A549 (cell line): Measurements from ENCODE around the gene ZNF358. TPM values are rescaled to one million over a fixed set of nuclear protein-coding genes. Genes with fewer than 3 reads are reported as not detected.

Experiments
- ATAC-seq, 2 experiments: fragments of 200-7000 bp in 1 of 2; fragments of >200 bp in 1 of 2; cut with Nextera tagmentation in 1 of 2; cut with Tn5 transposase in 1 of 2; 3 replicates each; pipeline versions ENCODE4 v1.8.0 to v1.9.1; 2018 to 2020; ENCODE audit warnings: mild to moderate bottlenecking in 1 of 2, moderate library complexity in 1 of 2
- CTCF ChIA-PET: fragments of 300-600 bp; sonication (Branson Sonifier 250); formaldehyde crosslinking; extraction: SDS; loops from one replicate; lab custom pipeline; 2021; ENCODE audit warnings: antibody characterized with exemption, inconsistent platforms; lab: Yijun Ruan, JAX
- POLR2A ChIA-PET: fragments of 350-600 bp; formaldehyde crosslinking; extraction: SDS; loops from one replicate; lab custom pipeline; 2021; ENCODE audit warnings: antibody characterized with exemption, inconsistent platforms; lab: Yijun Ruan, JAX
- DNase-seq, 2 experiments: peaks; one replicate each; pipeline versions ENCODE4 v3.0.0 to v3.0.0-alpha.2; 2011 to 2016; ENCODE audit warnings: low read depth in 1 of 2, low spot score in 1 of 2
- FAIRE-seq: peaks from 2 replicates; lab custom pipeline; 2011; peaks lifted over from hg19 to GRCh38; lab: Jason Lieb, UNC
- H3K27ac ChIP-seq, 2 experiments: fragments of >200 bp; sonication (Bioruptor Twin); formaldehyde crosslinking; 3 replicates each; pipeline ENCODE4 v1.5.1; 2016 to 2017
- H3K4me1 ChIP-seq: fragments of >200 bp; sonication (Bioruptor Twin); formaldehyde crosslinking; 3 replicates; pipeline ENCODE4 v1.6.1; 2016
- H3K4me2 ChIP-seq: fragments of >200 bp; sonication (Bioruptor Twin); formaldehyde crosslinking; 3 replicates; pipeline ENCODE4 v1.6.1; 2016
- H3K4me3 ChIP-seq: fragments of >200 bp; sonication (Bioruptor Twin); formaldehyde crosslinking; 3 replicates; pipeline ENCODE4 v1.5.1; 2016
- H3K9me3 ChIP-seq: fragments of >200 bp; sonication (Bioruptor Twin); formaldehyde crosslinking; 3 replicates; pipeline ENCODE4 v1.6.1; 2016
- BHLHE40 ChIP-seq: IDR thresholded peaks from 2 replicates; pipeline ENCODE4 v1.6.1; 2012; ENCODE audit warnings: low read depth, low read length, inconsistent platforms
- CBX2 ChIP-seq: fragments of 200-600 bp; sonication (generic); IDR thresholded peaks from 2 replicates; pipeline ENCODE4 v1.6.1; 2016; ENCODE audit warnings: low read depth, mild to moderate bottlenecking, borderline replicate concordance
- CBX8 ChIP-seq: fragments of 200-600 bp; sonication (generic); IDR thresholded peaks from 2 replicates; pipeline ENCODE4 v1.6.1; 2016
- CEBPB ChIP-seq, 2 experiments: fragments of >200 bp in 1 of 2; sonication (Bioruptor Twin) in 1 of 2; formaldehyde crosslinking in 1 of 2; IDR thresholded peaks; 2 replicates each; pipeline ENCODE4 v1.6.1; 2012 to 2016
- CTCF ChIP-seq: fragments of >200 bp; sonication (Bioruptor Twin); formaldehyde crosslinking; IDR thresholded peaks from 3 replicates; pipeline ENCODE4 v1.5.1; 2016
- ESRRA ChIP-seq: fragments of 150-350 bp; IDR thresholded peaks from 2 replicates; pipeline ENCODE4 v1.6.1; 2014; ENCODE audit warnings: mild to moderate bottlenecking, low read length, borderline replicate concordance
- GATA3 ChIP-seq: IDR thresholded peaks from 2 replicates; pipeline ENCODE4 v1.6.1; 2012; ENCODE audit warnings: borderline replicate concordance
- HDAC2 ChIP-seq: fragments of 200-600 bp; sonication (generic); IDR thresholded peaks from 2 replicates; pipeline ENCODE4 v1.6.1; 2016
- HEYL ChIP-seq: fragments of 250-450 bp; sonication (Bioruptor Pico); IDR thresholded peaks from 2 replicates; pipeline ENCODE4 v1.8.0; 2021; ENCODE audit warnings: mild to moderate bottlenecking, moderate library complexity
- HOXA7 ChIP-seq: fragments of 250-450 bp; sonication (Bioruptor Pico); IDR thresholded peaks from 2 replicates; pipeline ENCODE4 v1.5.0; 2020; ENCODE audit warnings: mild to moderate bottlenecking, moderate library complexity
- JUN ChIP-seq, 2 experiments: fragments of >200 bp; sonication (Bioruptor Twin); formaldehyde crosslinking; IDR thresholded peaks; 2 replicates in 1 of 2; 3 replicates in 1 of 2; pipeline ENCODE4 v1.6.1; 2016 to 2017
- MAZ ChIP-seq: fragments of 150-350 bp; IDR thresholded peaks from 2 replicates; pipeline ENCODE4 v1.6.1; 2014; ENCODE audit warnings: antibody characterized with exemption, low read depth, low read length, borderline replicate concordance
- RAD21 ChIP-seq, 2 experiments: fragments of >200 bp in 1 of 2; sonication (Bioruptor Twin) in 1 of 2; formaldehyde crosslinking in 1 of 2; IDR thresholded peaks in 1 of 2; conservative IDR thresholded peaks in 1 of 2; 2 replicates in 1 of 2; 3 replicates in 1 of 2; pipeline ENCODE4 v1.6.1; 2012 to 2018; ENCODE audit warnings: inconsistent platforms in 1 of 2
- RNF2 ChIP-seq: fragments of 200-600 bp; sonication (generic); IDR thresholded peaks from 2 replicates; pipeline ENCODE4 v1.6.1; 2016; ENCODE audit warnings: low read depth, mild to moderate bottlenecking, antibody characterized with exemption, moderate library complexity, borderline replicate concordance
- TP53 ChIP-seq: fragments of 250-450 bp; sonication (Bioruptor Pico); IDR thresholded peaks from 2 replicates; pipeline ENCODE4 v1.5.0; 2021; ENCODE audit warnings: mild to moderate bottlenecking, moderate library complexity
- USF2 ChIP-seq: fragments of 450-650 bp; IDR thresholded peaks from 2 replicates; pipeline ENCODE4 v1.6.1; 2014; ENCODE audit warnings: antibody characterized with exemption
- ZC3H11A ChIP-seq: fragments of 450-650 bp; IDR thresholded peaks from 2 replicates; pipeline ENCODE4 v1.6.1; 2014; ENCODE audit warnings: antibody characterized with exemption, mild to moderate bottlenecking
- WGBS: methylation state at CpG from one replicate; pipeline ENCODE4 v1.1.6; 2017; ENCODE audit errors: missing lambda C conversion rate; 5-methylcytosine and 5-hydroxymethylcytosine counted together
- polyA plus RNA-seq, 4 experiments: library from polyadenylated mRNA; depleted of rRNA in 3 of 4; stranded (reverse); fragments of >200 nt; fragmentation: RNase III in 1 of 4; extraction: RNeasy Plus Mini Kit Qiagen cat#74134 plus additional on column Dnase treatment in 1 of 4; gene quantifications; 2 replicates in 3 of 4; 3 replicates in 1 of 4; pipeline ENCODE4 v1.2.3, GENCODE V29; 2011 to 2017
- TF ChIP-seq, protein P1 (sequence below): IDR thresholded peaks from 2 replicates; pipeline ENCODE4 v1.6.1; 2012; ENCODE audit warnings: low read depth, borderline replicate concordance
- TF ChIP-seq, protein P2 (sequence below): fragments of >200 bp; sonication (Bioruptor Twin); formaldehyde crosslinking; IDR thresholded peaks from 2 replicates; pipeline ENCODE4 v1.6.1; 2016
- TF ChIP-seq, protein P3 (sequence below): fragments of 250-450 bp; sonication (Bioruptor Pico); IDR thresholded peaks from 2 replicates; pipeline ENCODE4 v1.5.0; 2021; ENCODE audit warnings: mild to moderate bottlenecking, moderate library complexity, borderline replicate concordance
- TF ChIP-seq, protein P4 (sequence below): fragments of >200 bp; sonication (Bioruptor Twin); formaldehyde crosslinking; IDR thresholded peaks from 3 replicates; pipeline ENCODE4 v1.6.1; 2016
- TF ChIP-seq, protein P5 (sequence below): IDR thresholded peaks from 2 replicates; pipeline ENCODE4 v1.6.1; 2012

The ZNF358 gene
- polyA plus RNA-seq, 2 of the 4 experiments (the other 2 are of a cell fraction), result 9.5 to 14.0 TPM

DNA sequence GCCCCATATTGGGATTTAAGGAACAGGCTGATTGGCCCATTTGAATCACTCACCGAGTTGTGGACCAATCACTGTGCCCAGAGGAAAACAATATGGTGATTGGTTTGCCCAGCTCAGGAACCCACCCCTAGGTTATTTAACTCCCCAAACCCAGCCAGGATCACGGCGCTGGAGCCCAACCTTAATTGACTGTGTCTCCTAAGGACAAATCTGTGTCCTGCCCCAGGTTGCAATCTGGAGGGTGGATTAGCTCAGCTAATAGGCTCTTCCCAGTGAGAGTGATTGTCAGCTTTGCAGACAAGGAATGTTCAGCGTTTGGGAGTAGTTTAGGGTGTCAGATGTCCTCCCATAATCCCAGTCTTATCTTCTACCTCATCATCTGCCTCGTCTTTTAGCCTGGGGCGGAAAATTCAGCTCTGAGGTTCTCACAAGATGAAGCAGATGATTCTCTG, 3.5 kb upstream of the ZNF358 start:
- ATAC-seq (no peak), DNase-seq (peak in 1 of 2 experiments; percentile 34), FAIRE-seq (no peak)
- ChIA-PET CTCF (interaction anchor here (0.7 kb wide), 1 partner anchor 1110 kb away, joined by 3 read pairs; no protein-coding TSS in a partner anchor), POLR2A (no interaction called here)
- no peak overlapping the region for H3K27ac ChIP-seq
- 57% methylated on average over 6 of the region's 6 CpGs for WGBS
- H3K4me1 ChIP-seq, result peaks cover 17% of the 10 kb centered on the region
- no peak overlapping the region for H3K4me2 ChIP-seq
- no peaks in the 10 kb centered on the region for H3K9me3 ChIP-seq
- no peak overlapping the region for H3K4me3 ChIP-seq
- TF ChIP-seq HOXA7 (CRISPR knock-in tag) (no peak), GATA3 (no peak), ZC3H11A (no peak), RNF2 (no peak), TP53 (CRISPR knock-in tag) (no peak), ESRRA (no peak), HDAC2 (no peak), CEBPB (IDR thresholded peaks at IDR 0.05) (no peak)
- TF ChIP-seq, protein P1, sequence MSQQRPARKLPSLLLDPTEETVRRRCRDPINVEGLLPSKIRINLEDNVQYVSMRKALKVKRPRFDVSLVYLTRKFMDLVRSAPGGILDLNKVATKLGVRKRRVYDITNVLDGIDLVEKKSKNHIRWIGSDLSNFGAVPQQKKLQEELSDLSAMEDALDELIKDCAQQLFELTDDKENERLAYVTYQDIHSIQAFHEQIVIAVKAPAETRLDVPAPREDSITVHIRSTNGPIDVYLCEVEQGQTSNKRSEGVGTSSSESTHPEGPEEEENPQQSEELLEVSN, result no peak

GRCh38 chr19:7513809-7514642, 1.9 kb upstream of the ZNF358 start:
- ATAC-seq, result no peak
- no peak for DNase-seq
- peaks cover 7% of the 10 kb centered on the region for H3K4me1 ChIP-seq
- no peak for FAIRE-seq
- TF ChIP-seq ESRRA, result no peak
- no peak for TF ChIP-seq CTCF
- TF ChIP-seq BHLHE40, result no peak
- TF ChIP-seq HDAC2, result no peak
- TF ChIP-seq, protein P2, sequence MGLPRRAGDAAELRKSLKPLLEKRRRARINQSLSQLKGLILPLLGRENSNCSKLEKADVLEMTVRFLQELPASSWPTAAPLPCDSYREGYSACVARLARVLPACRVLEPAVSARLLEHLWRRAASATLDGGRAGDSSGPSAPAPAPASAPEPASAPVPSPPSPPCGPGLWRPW, result no peak
- TF ChIP-seq, protein P3, sequence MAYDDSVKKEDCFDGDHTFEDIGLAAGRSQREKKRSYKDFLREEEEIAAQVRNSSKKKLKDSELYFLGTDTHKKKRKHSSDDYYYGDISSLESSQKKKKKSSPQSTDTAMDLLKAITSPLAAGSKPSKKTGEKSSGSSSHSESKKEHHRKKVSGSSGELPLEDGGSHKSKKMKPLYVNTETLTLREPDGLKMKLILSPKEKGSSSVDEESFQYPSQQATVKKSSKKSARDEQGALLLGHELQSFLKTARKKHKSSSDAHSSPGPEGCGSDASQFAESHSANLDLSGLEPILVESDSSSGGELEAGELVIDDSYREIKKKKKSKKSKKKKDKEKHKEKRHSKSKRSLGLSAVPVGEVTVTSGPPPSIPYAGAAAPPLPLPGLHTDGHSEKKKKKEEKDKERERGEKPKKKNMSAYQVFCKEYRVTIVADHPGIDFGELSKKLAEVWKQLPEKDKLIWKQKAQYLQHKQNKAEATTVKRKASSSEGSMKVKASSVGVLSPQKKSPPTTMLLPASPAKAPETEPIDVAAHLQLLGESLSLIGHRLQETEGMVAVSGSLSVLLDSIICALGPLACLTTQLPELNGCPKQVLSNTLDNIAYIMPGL (CRISPR knock-in tag), result no peak
- TF ChIP-seq GATA3, result no peak
- TF ChIP-seq RAD21 (conservative IDR thresholded peaks at IDR 0.05 in 1 of 2, IDR thresholded peaks at IDR 0.05 in 1 of 2), result no peak
- TF ChIP-seq, protein P4, sequence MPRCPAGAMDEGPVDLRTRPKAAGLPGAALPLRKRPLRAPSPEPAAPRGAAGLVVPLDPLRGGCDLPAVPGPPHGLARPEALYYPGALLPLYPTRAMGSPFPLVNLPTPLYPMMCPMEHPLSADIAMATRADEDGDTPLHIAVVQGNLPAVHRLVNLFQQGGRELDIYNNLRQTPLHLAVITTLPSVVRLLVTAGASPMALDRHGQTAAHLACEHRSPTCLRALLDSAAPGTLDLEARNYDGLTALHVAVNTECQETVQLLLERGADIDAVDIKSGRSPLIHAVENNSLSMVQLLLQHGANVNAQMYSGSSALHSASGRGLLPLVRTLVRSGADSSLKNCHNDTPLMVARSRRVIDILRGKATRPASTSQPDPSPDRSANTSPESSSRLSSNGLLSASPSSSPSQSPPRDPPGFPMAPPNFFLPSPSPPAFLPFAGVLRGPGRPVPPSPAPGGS, result no peak
- TF ChIP-seq HEYL (CRISPR knock-in tag), result no peak
- TF ChIP-seq MAZ, result no peak
- TF ChIP-seq CBX2, result no peak
- TF ChIP-seq, protein P5, sequence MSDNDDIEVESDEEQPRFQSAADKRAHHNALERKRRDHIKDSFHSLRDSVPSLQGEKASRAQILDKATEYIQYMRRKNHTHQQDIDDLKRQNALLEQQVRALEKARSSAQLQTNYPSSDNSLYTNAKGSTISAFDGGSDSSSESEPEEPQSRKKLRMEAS, result no peak
- no peak for TF ChIP-seq USF2
- TF ChIP-seq CBX8, result no peak
- no peak for TF ChIP-seq JUN (IDR thresholded peaks at IDR 0.05)
- 68% methylated on average over 5 of the region's 5 CpGs for WGBS
- CTCF ChIA-PET, result no interaction called here
- H3K9me3 ChIP-seq, result no peaks in the 10 kb centered on the region
- no peak overlapping the region for H3K4me2 ChIP-seq
- H3K4me3 ChIP-seq, result no peak overlapping the region
- no peak overlapping the region for H3K27ac ChIP-seq
- POLR2A ChIA-PET, result no interaction called here
